ENCODE measurements around the gene UGT2A3. TPM values are rescaled to one million over a fixed set of nuclear protein-coding genes. Genes with fewer than 3 reads are reported as not detected.

The UGT2A3 gene
- total and polyA plus RNA-seq, 2 of the 4 experiments (the other 2 are of a cell fraction) = not detected

DNA sequence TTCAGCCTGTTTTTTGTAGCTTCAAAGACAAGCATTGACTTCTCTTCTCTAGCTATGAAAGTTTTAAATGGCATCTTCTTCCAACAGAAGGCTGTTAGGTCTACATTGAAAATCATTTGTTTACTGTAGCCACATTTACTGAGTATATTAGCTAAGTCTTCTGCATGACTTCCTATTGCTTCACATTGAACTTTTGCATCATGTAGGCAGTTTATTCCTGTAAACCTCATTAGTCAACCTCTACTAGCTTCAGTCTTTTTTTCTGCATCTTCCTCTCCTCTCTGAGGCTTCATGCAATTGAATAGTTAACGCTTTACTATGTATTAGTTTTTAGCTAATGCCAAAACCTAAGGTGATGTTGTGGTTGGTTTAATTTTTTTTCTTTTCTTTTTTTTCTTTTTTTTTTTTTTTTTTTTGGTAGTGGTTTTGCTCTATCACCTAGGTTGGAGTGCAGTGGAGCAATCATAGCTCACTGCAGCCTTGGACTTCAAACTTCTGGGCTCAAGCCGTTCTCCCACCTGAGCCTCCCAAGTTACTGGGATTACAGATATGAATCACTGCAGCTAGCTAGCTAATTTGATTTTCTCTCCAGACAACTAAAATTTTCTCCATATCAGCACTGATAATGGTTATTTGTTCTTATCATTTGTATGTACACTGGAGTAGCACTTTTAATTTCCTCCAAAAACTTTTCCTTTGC is 3.4 kb downstream of the UGT2A3 start:
- Histone ChIP-seq H3K4me2 (ENCODE audit: low read depth, low read length) (no peak overlapping the region), H2BK5ac (ENCODE audit: low read depth, low read length, poor library complexity, severe bottlenecking) (no peak overlapping the region), H3K4ac (ENCODE audit: low read depth, low read length) (no peak overlapping the region), H2AK5ac (ENCODE audit: low read depth, low read length) (no peak overlapping the region), H3K18ac (ENCODE audit: low read depth, low read length) (no peak overlapping the region), H3K27me3 (ENCODE audit: control insufficient read depth, insufficient read depth, low read length) (no peaks in the 10 kb centered on the region), H4K20me1 (ENCODE audit: insufficient read depth, low read length) (no peaks in the 10 kb centered on the region), H4K91ac (ENCODE audit: insufficient read depth, low read depth, low read length) (no peak overlapping the region), H2AFZ (replicated peaks; ENCODE audit: low read length, poor library complexity) (no peak overlapping the region), H3K9me3 (ENCODE audit: control insufficient read depth, insufficient read depth, low read length) (no peaks in the 10 kb centered on the region), H2BK120ac (ENCODE audit: low read depth, low read length) (no peak overlapping the region), H3K9ac (ENCODE audit: low read depth, low read length) (no peak overlapping the region), H3K4me3 (ENCODE audit: insufficient read depth, low read depth, low read length) (no peak overlapping the region), H2BK15ac (ENCODE audit: low read depth, low read length) (no peak overlapping the region), H3K14ac (replicated peaks; ENCODE audit: low read depth, low read length) (no peak overlapping the region), H2AK9ac (replicated peaks; ENCODE audit: low read depth, low read length, poor library complexity) (no peak overlapping the region), H3K23ac (ENCODE audit: low read depth, low read length) (no peak overlapping the region), H4K5ac (ENCODE audit: low read depth, low read length) (no peak overlapping the region), H3K36me3 (ENCODE audit: control insufficient read depth, insufficient read depth, low read length) (no peaks in the 10 kb centered on the region), H4K8ac (ENCODE audit: low read depth in 2 of 2, low read length in 2 of 2) (no peak overlapping the region), H3K56ac (ENCODE audit: extremely low read depth, insufficient read depth, low read length) (no peak overlapping the region), H3K27ac (ENCODE audit: insufficient read depth, low read length) (no peak overlapping the region), H3K79me1 (ENCODE audit: low read depth in 1 of 2, low read length in 2 of 2) (no peaks in the 10 kb centered on the region), H2BK20ac (ENCODE audit: low read depth, low read length) (no peak overlapping the region), H3K9me1 (ENCODE audit: insufficient read depth, low read length) (no peaks in the 10 kb centered on the region), H3K4me1 (ENCODE audit: control insufficient read depth, insufficient read depth, low read length) (no peaks in the 10 kb centered on the region)
- no TSS peak for BruUV-seq (replicated peaks)
- intact Hi-C loops (cut with micrococcal nuclease) (no loop called here), in situ Hi-C loops (cut with MboI; ENCODE audit: low sequenced_read_pairs) (no loop called here), dilution Hi-C loops (cut with HindIII; ENCODE audit: low sequenced_read_pairs, unreplicated experiment) (no loop called here)
- WGBS, 2 experiments (ENCODE audit: extremely low coverage in 2 of 2, insufficient read length in 1 of 2) = no CpG with 5 or more reads among the region's 2 CpGs
- POLR2A ChIA-PET (ENCODE audit: unreplicated experiment) = no interaction called here
- TF ChIP-seq RFX5 (IDR thresholded peaks at IDR 0.05; ENCODE audit: low read depth, low read length) = no peak
- TF ChIP-seq, protein P1, sequence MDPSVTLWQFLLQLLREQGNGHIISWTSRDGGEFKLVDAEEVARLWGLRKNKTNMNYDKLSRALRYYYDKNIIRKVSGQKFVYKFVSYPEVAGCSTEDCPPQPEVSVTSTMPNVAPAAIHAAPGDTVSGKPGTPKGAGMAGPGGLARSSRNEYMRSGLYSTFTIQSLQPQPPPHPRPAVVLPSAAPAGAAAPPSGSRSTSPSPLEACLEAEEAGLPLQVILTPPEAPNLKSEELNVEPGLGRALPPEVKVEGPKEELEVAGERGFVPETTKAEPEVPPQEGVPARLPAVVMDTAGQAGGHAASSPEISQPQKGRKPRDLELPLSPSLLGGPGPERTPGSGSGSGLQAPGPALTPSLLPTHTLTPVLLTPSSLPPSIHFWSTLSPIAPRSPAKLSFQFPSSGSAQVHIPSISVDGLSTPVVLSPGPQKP (IDR thresholded peaks at IDR 0.05; ENCODE audit: borderline replicate concordance, low read depth, low read length) = no peak
- TF ChIP-seq RCOR1 (IDR thresholded peaks at IDR 0.05; ENCODE audit: insufficient replicate concordance, low read length) = no peak
- TF ChIP-seq CHD1 (IDR thresholded peaks at IDR 0.05; ENCODE audit: low read depth, low read length) = no peak
- TF ChIP-seq RAD21 (IDR thresholded peaks at IDR 0.05; ENCODE audit: low read length) = no peak
- TF ChIP-seq, protein P2, sequence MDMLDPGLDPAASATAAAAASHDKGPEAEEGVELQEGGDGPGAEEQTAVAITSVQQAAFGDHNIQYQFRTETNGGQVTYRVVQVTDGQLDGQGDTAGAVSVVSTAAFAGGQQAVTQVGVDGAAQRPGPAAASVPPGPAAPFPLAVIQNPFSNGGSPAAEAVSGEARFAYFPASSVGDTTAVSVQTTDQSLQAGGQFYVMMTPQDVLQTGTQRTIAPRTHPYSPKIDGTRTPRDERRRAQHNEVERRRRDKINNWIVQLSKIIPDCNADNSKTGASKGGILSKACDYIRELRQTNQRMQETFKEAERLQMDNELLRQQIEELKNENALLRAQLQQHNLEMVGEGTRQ (IDR thresholded peaks at IDR 0.05; ENCODE audit: low read depth, low read length) = no peak
- TF ChIP-seq NFE2L2 (IDR thresholded peaks at IDR 0.05; ENCODE audit: low read depth, low read length) = no peak
- TF ChIP-seq CEBPB (IDR thresholded peaks at IDR 0.05; ENCODE audit: low read depth, low read length) = no peak
- no peak for TF ChIP-seq POLR2A (IDR thresholded peaks at IDR 0.05; ENCODE audit: low read depth, low read length)
- no peak for TF ChIP-seq BHLHE40 (IDR thresholded peaks at IDR 0.05; ENCODE audit: low read depth, low read length)
- TF ChIP-seq MXI1 (IDR thresholded peaks at IDR 0.05; ENCODE audit: borderline replicate concordance, low read depth, low read length) = no peak
- TF ChIP-seq SMC3 (IDR thresholded peaks at IDR 0.05; ENCODE audit: low read depth, low read length) = no peak
- TF ChIP-seq MAZ (IDR thresholded peaks at IDR 0.05; ENCODE audit: borderline replicate concordance, low read depth, low read length) = no peak
- TF ChIP-seq, protein P3, sequence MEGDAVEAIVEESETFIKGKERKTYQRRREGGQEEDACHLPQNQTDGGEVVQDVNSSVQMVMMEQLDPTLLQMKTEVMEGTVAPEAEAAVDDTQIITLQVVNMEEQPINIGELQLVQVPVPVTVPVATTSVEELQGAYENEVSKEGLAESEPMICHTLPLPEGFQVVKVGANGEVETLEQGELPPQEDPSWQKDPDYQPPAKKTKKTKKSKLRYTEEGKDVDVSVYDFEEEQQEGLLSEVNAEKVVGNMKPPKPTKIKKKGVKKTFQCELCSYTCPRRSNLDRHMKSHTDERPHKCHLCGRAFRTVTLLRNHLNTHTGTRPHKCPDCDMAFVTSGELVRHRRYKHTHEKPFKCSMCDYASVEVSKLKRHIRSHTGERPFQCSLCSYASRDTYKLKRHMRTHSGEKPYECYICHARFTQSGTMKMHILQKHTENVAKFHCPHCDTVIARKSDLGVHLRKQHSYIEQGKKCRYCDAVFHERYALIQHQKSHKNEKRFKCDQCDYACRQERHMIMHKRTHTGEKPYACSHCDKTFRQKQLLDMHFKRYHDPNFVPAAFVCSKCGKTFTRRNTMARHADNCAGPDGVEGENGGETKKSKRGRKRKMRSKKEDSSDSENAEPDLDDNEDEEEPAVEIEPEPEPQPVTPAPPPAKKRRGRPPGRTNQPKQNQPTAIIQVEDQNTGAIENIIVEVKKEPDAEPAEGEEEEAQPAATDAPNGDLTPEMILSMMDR (conservative IDR thresholded peaks at IDR 0.05; ENCODE audit: low read depth, low read length) = no peak
- no peak for TF ChIP-seq MAFK (IDR thresholded peaks at IDR 0.05; ENCODE audit: low read depth, low read length)
- TF ChIP-seq FOS (IDR thresholded peaks at IDR 0.05; ENCODE audit: low read depth, low read length) = no peak
- DNase-seq (no peak), ATAC-seq (ENCODE audit: low read depth) (no peak)
- CTCF ChIA-PET = interaction anchor here (0.6 kb wide), 1 partner anchor 269 kb away, joined by 3 read pairs; no protein-coding TSS in a partner anchor
